Smooth muscle cell (in vitro differentiated cells): ENCODE measurements around the gene AP1B1. TPM values are rescaled to one million over a fixed set of nuclear protein-coding genes. Genes with fewer than 3 reads are reported as not detected.

Experiments
- DNase-seq: peaks from one replicate; lab custom pipeline; 2025; ENCODE audit not compliant: unreplicated experiment; lab: John Stamatoyannopoulos, UW
- H2AFZ ChIP-seq: fragments of 200-600 bp; sonication (generic); 2 replicates; pipeline ENCODE4 v1.6.0; 2016; ENCODE audit warnings: antibody characterized with exemption, low read depth, mild to moderate bottlenecking
- H3F3A ChIP-seq: fragments of 200-600 bp; sonication (generic); 2 replicates; pipeline ENCODE4 v1.6.0; 2017; ENCODE audit warnings: antibody characterized with exemption, low read depth
- H3K27ac ChIP-seq: fragments of 200-600 bp; sonication (generic); 2 replicates; pipeline ENCODE4 v1.5.1; 2016; ENCODE audit warnings: low read depth, mild to moderate bottlenecking
- H3K27me3 ChIP-seq: fragments of 200-600 bp; sonication (generic); 2 replicates; pipeline ENCODE4 v1.6.1; 2016; ENCODE audit warnings: low read depth, mild to moderate bottlenecking
- H3K36me3 ChIP-seq: fragments of 200-600 bp; sonication (generic); 2 replicates; pipeline ENCODE4 v1.5.1; 2016; ENCODE audit warnings: low read depth
- H3K4me1 ChIP-seq: fragments of 200-600 bp; sonication (generic); 2 replicates; pipeline ENCODE4 v1.5.1; 2016; ENCODE audit warnings: low read depth
- H3K4me2 ChIP-seq: fragments of 200-600 bp; sonication (generic); 2 replicates; pipeline ENCODE4 v1.6.0; 2016; ENCODE audit warnings: mild to moderate bottlenecking
- H3K4me3 ChIP-seq: fragments of 200-600 bp; sonication (generic); 2 replicates; pipeline ENCODE4 v1.5.1; 2016; ENCODE audit warnings: mild to moderate bottlenecking
- H3K79me2 ChIP-seq: fragments of 200-600 bp; sonication (generic); 2 replicates; pipeline ENCODE4 v1.6.0; 2016; ENCODE audit warnings: low read depth, mild to moderate bottlenecking
- H3K9ac ChIP-seq: fragments of 200-600 bp; sonication (generic); 2 replicates; pipeline ENCODE4 v1.6.0; 2016; ENCODE audit warnings: low read depth
- H3K9me3 ChIP-seq: fragments of 200-600 bp; sonication (generic); replicated peaks from 2 replicates; pipeline ENCODE4 v1.5.1; 2016; ENCODE audit warnings: low read depth
- H4K20me1 ChIP-seq: fragments of 200-600 bp; sonication (generic); 2 replicates; pipeline ENCODE4 v1.6.0; 2016; ENCODE audit warnings: low read depth
- WGBS: methylation state at CpG from one replicate; pipeline ENCODE4 v1.1.7; 2016; ENCODE audit warnings: low lambda C conversion rate; 5-methylcytosine and 5-hydroxymethylcytosine counted together
- polyA plus RNA-seq: library from polyadenylated mRNA; unstranded; fragments of >200 nt; fragmentation: Nextera tagmentation; extraction: Ambion mirVana; gene quantifications from 2 replicates; pipeline ENCODE4 v1.2.1, GENCODE V29; 2016
- total RNA-seq: library from RNA; depleted of rRNA; stranded (reverse); fragments of >200 nt; gene quantifications from 2 replicates; pipeline ENCODE4 v1.2.3, GENCODE V29; 2014
- TF ChIP-seq, protein P1 (sequence below): fragments of 200-600 bp; sonication (generic); IDR thresholded peaks from 2 replicates; pipeline ENCODE4 v1.5.1; 2017; ENCODE audit warnings: borderline replicate concordance, mild to moderate bottlenecking, antibody characterized with exemption; ENCODE audit not compliant: insufficient read depth, poor library complexity, severe bottlenecking

Gene AP1B1
- total and polyA plus RNA-seq, 2 experiments from 2014 or later: 30.3 to 38.5 TPM

DNA sequence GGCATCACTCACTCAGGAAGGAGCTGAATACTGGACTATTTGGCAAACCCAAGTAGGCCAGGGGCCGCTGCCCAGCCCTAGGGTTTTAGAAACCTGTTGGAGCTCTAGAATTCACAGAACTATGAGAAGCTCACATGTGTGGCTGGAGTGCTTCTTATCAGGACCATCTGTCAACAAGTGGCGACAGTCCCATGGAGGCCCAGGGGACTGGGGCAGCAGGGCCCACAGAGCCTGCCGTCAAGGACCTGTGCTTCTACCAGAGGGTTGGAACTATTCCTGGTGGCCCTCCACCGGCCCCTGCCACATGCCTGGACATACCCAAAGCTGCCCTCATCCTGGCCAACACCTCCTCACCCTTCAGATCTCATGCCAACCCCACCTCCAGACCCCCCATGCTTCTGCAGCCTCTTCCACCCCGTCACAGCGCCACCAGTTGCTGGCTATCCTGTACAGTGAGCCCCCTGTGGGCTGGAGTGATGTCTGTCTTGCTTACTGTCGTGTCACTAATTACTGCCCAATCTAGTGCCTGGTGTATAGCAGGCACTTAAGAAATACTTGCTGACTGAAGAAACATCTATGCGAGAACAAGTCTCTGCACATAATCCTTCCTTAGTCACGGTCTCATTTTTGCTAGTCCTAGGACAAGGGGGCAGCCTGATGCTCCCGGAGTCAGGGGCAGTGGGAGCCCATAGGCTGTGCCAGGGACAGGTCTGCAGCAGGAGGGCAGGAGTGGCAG, 45.6 kb downstream of the AP1B1 start:
- Histone ChIP-seq H4K20me1 (no peaks in the 10 kb centered on the region), H3K36me3 (peaks cover 8% of the 10 kb centered on the region), H3K4me2 (no peak overlapping the region), H2AFZ (no peak overlapping the region), H3K9ac (no peak overlapping the region), H3K27ac (no peak overlapping the region), H3K4me1 (no peaks in the 10 kb centered on the region), H3K27me3 (no peaks in the 10 kb centered on the region), H3K4me3 (no peak overlapping the region), H3K79me2 (no peaks in the 10 kb centered on the region), H3K9me3 (no peaks in the 10 kb centered on the region), H3F3A (no peaks in the 10 kb centered on the region)
- 82% methylated on average over 10 of the region's 10 CpGs for WGBS
- DNase-seq: no peak
- TF ChIP-seq, protein P1, sequence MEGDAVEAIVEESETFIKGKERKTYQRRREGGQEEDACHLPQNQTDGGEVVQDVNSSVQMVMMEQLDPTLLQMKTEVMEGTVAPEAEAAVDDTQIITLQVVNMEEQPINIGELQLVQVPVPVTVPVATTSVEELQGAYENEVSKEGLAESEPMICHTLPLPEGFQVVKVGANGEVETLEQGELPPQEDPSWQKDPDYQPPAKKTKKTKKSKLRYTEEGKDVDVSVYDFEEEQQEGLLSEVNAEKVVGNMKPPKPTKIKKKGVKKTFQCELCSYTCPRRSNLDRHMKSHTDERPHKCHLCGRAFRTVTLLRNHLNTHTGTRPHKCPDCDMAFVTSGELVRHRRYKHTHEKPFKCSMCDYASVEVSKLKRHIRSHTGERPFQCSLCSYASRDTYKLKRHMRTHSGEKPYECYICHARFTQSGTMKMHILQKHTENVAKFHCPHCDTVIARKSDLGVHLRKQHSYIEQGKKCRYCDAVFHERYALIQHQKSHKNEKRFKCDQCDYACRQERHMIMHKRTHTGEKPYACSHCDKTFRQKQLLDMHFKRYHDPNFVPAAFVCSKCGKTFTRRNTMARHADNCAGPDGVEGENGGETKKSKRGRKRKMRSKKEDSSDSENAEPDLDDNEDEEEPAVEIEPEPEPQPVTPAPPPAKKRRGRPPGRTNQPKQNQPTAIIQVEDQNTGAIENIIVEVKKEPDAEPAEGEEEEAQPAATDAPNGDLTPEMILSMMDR: no peak

DNA sequence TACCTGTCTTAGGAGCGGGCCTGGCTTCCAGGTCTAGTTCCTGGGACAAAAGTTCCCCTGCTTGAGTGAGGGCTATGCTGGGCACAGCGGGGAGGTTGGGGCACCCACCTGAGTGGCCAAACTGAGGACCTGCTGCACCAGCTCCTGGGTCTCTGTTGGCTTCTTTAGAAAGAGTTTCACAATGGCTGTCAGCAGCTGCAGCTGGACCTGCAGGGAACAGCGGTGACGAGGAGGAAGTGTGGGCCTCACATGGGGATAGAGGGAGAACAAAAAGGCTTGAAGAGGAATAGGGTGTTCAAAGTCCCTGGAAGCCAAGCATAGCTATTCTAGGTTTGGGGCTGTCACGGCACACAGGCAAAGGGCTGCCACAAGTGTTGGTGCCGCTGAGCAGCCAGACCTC, 46.2 kb downstream of the AP1B1 start:
- Histone ChIP-seq H3K36me3 (peaks cover 2% of the 10 kb centered on the region), H3F3A (no peaks in the 10 kb centered on the region), H3K27me3 (no peaks in the 10 kb centered on the region), H3K4me2 (no peak overlapping the region), H3K4me3 (no peak overlapping the region), H3K4me1 (no peaks in the 10 kb centered on the region), H2AFZ (no peak overlapping the region), H3K27ac (no peak overlapping the region), H3K79me2 (no peaks in the 10 kb centered on the region), H3K9me3 (no peaks in the 10 kb centered on the region), H4K20me1 (no peaks in the 10 kb centered on the region), H3K9ac (no peak overlapping the region)
- 92% methylated on average over 6 of the region's 6 CpGs for WGBS
- TF ChIP-seq, protein P1: no peak
- DNase-seq: no peak

DNA sequence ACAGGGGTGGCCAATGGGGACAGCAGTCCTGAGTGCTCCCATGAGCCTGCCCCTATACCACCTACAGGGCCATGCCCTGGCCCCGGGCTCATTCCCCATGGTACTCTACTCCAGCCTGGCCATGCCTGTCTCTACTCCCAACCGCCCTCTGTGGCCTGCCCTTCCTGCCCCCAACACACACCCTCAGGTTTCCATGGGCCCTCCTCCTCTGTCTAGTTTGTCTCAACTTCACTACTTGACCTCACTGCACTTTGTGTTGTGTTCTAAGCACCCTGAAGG, 46.6 kb downstream of the AP1B1 start:
- H3K36me3 ChIP-seq: no peaks in the 10 kb centered on the region
- no peaks in the 10 kb centered on the region for H3K79me2 ChIP-seq

More for the DNA sequence above, 46.6 kb downstream of the AP1B1 start:
- Histone ChIP-seq H3K9me3 (no peaks in the 10 kb centered on the region), H3K4me3 (no peak overlapping the region), H3K4me1 (no peaks in the 10 kb centered on the region), H4K20me1 (no peaks in the 10 kb centered on the region), H3K4me2 (no peak overlapping the region), H3K9ac (no peak overlapping the region), H3K27ac (no peak overlapping the region), H3K27me3 (no peaks in the 10 kb centered on the region), H3F3A (no peaks in the 10 kb centered on the region), H2AFZ (no peak overlapping the region)
- whole genome bisulfite sequencing: 100% methylated on average over 2 of the region's 2 CpGs
- TF ChIP-seq, protein P1: no peak
- no peak for DNase-seq
